CD4-positive, alpha-beta T cell treated with Interleukin-15 for 1 hour (primary cell): ENCODE measurements around the gene AKIRIN1.
"Not testable (repeated sequence)": the region's sequence is repeated elsewhere in the genome, so short reads cannot be mapped to it uniquely, and the experiment has no call there.

Experiments
- DNase-seq: peaks from one replicate; pipeline ENCODE4 v3.0.0-alpha.2; 2020

The AKIRIN1 gene

GRCh38 chr1:38990738-38991637, at the start of gene AKIRIN1:
AKIRIN1 (plus strand) TSS chr1:38991276; CDS start chr1:38991381, 105 bp downstream.
- peak; percentile 98 for DNase-seq

- DNase-seq = no peak
These were observed 49.5 kb upstream of the AKIRIN1 start, which contains the start of gene RHBDL2 for GRCh38 chr1:38941527-38942019. RHBDL2 (minus strand) TSS chr1:38941830; CDS start chr1:38919212, 22,618 bp downstream.

GRCh38 chr1:38942664-38943428, 48.2 kb upstream of the AKIRIN1 start:
- DNase-seq = no peak

- DNase-seq = no peak
These were observed 46.5 kb upstream of the AKIRIN1 start for GRCh38 chr1:38944547-38944946.

GRCh38 chr1:38950553-38950952, 40.5 kb upstream of the AKIRIN1 start:
- no peak for DNase-seq

GRCh38 chr1:38953433-38953860, 37.6 kb upstream of the AKIRIN1 start:
- DNase-seq = no peak

- no peak for DNase-seq
These were observed 32.1 kb upstream of the AKIRIN1 start for GRCh38 chr1:38958967-38959366.

- DNase-seq = no peak
These were observed 29.0 kb upstream of the AKIRIN1 start for GRCh38 chr1:38962113-38962512.

- no peak for DNase-seq
These were observed 28.5 kb upstream of the AKIRIN1 start for GRCh38 chr1:38962560-38962959.

GRCh38 chr1:38964140-38964548, 26.9 kb upstream of the AKIRIN1 start:
- DNase-seq = no peak

GRCh38 chr1:38973145-38973544, 17.9 kb upstream of the AKIRIN1 start:
- DNase-seq = not testable (repeated sequence)

GRCh38 chr1:38973659-38974437, 17.2 kb upstream of the AKIRIN1 start:
- no peak for DNase-seq

GRCh38 chr1:38977399-38978244, 13.5 kb upstream of the AKIRIN1 start:
- DNase-seq = peak; percentile 82

- DNase-seq = not testable (repeated sequence)
These were observed 12.9 kb upstream of the AKIRIN1 start for GRCh38 chr1:38978245-38978542.

- not testable (repeated sequence) for DNase-seq
These were observed 11.7 kb upstream of the AKIRIN1 start for GRCh38 chr1:38979380-38979779.

GRCh38 chr1:38989979-38990378, 1.1 kb upstream of the AKIRIN1 start:
- no peak for DNase-seq

- no peak for DNase-seq
These were observed 714 bp upstream of the AKIRIN1 start for GRCh38 chr1:38990386-38990737.

- no peak for DNase-seq
These were observed 749 bp downstream of the AKIRIN1 start for GRCh38 chr1:38991638-38992411.

- no peak for DNase-seq
These were observed 1.5 kb downstream of the AKIRIN1 start for GRCh38 chr1:38992412-38993111.

- DNase-seq = no peak
These were observed 3.1 kb downstream of the AKIRIN1 start for GRCh38 chr1:38994196-38994595.
